Neutrophil (primary cell): ENCODE measurements around the gene LOC101059915.
"Not testable (repeated sequence)": the region's sequence is repeated elsewhere in the genome, so short reads cannot be mapped to it uniquely, and the experiment has no call there.

Experiments used
- H3K27ac ChIP-seq: fragments of 200-600 bp; sonication (generic); 2 replicates; pipeline ENCODE4 v1.5.1; 2016; ENCODE audit warnings: mild to moderate bottlenecking, moderate library complexity
- H3K27me3 ChIP-seq: fragments of 200-600 bp; sonication (generic); 2 replicates; pipeline ENCODE4 v1.6.0; 2016; ENCODE audit warnings: mild to moderate bottlenecking
- H3K36me3 ChIP-seq: fragments of 200-600 bp; sonication (generic); 2 replicates; pipeline ENCODE4 v1.5.1; 2017
- H3K4me1 ChIP-seq, 2 experiments: fragments of 200-600 bp in 1 of 2; sonication (generic) in 1 of 2; 1 replicate in 1 of 2; 2 replicates in 1 of 2; pipeline versions ENCODE4 v1.5.1 to v1.6.1; 2013 to 2016; ENCODE audit warnings: low read depth in 1 of 2, low read length in 1 of 2, mild to moderate bottlenecking in 1 of 2, moderate library complexity in 1 of 2; ENCODE audit not compliant: control insufficient read depth in 1 of 2, insufficient read depth in 1 of 2
- H3K4me3 ChIP-seq, 2 experiments: fragments of 200-600 bp in 1 of 2; sonication (generic) in 1 of 2; 1 replicate in 1 of 2; 2 replicates in 1 of 2; pipeline ENCODE4 v1.5.1; 2013 to 2016; ENCODE audit warnings: low read depth in 1 of 2, low read length in 1 of 2, mild to moderate bottlenecking in 1 of 2, moderate library complexity in 1 of 2
- H3K9me3 ChIP-seq: fragments of 200-600 bp; sonication (generic); 2 replicates; pipeline ENCODE4 v1.5.1; 2016

The LOC101059915 gene

GRCh38 chrX:71699023-71699344 is 31.6 kb downstream of the LOC101059915 start:
- H3K36me3 ChIP-seq, H3K4me3 ChIP-seq, H3K9me3 ChIP-seq, H3K27me3 ChIP-seq, H3K4me1 ChIP-seq, H3K27ac ChIP-seq: not testable (repeated sequence)

- not testable (repeated sequence) for H3K27ac ChIP-seq, H3K4me3 ChIP-seq, H3K9me3 ChIP-seq, H3K27me3 ChIP-seq, H3K4me1 ChIP-seq, H3K36me3 ChIP-seq
Measured at GRCh38 chrX:71702853-71703252, 35.5 kb downstream of the LOC101059915 start.

GRCh38 chrX:71714064-71714463 is 46.7 kb downstream of the LOC101059915 start:
- not testable (repeated sequence) for H3K27ac ChIP-seq, H3K27me3 ChIP-seq, H3K4me3 ChIP-seq, H3K36me3 ChIP-seq, H3K9me3 ChIP-seq, H3K4me1 ChIP-seq

DNA sequence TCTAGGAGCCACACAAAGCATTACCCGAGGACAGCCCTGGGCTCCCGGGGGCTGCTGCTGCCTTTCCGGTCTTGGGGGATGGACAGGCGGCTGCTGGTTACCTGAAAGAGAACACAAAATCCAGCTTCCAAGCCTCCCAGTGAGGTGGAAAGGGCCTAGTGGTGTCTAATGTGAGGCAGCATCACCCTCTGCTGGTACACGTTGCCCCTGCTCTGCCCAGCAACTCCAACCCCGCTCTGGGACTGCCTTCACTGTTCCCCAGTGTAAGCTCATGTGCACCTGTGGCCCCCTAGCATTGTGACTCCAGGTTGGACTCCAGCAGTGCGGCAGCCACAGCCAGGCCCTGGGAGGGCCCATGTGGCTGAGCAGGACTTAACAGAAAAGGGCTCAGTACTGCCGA is 48.2 kb downstream of the LOC101059915 start:
- not testable (repeated sequence) for H3K9me3 ChIP-seq, H3K4me3 ChIP-seq, H3K27me3 ChIP-seq, H3K36me3 ChIP-seq, H3K27ac ChIP-seq, H3K4me1 ChIP-seq

DNA sequence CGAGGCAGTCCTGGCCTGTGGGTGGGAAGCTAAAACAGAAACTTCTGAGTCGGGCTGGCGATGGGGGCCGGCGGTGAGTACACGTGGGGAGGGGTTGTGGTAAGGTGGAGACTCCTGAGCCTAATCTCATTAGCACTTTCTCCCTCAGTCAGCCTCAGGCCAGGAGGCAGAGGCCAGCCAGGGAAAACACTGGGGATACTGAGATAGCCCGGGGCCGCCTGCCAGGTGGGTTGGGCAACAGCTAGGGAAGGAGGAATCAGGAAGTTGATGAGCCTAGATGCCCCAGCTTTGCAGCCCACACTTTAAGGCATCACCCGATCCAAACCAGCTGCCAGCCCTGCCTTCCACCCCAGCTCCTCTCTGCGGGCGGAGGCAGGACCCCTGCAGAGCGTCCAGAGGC is 49.0 kb downstream of the LOC101059915 start:
- H3K36me3 ChIP-seq, H3K27ac ChIP-seq, H3K27me3 ChIP-seq, H3K4me1 ChIP-seq, H3K9me3 ChIP-seq, H3K4me3 ChIP-seq: not testable (repeated sequence)

DNA sequence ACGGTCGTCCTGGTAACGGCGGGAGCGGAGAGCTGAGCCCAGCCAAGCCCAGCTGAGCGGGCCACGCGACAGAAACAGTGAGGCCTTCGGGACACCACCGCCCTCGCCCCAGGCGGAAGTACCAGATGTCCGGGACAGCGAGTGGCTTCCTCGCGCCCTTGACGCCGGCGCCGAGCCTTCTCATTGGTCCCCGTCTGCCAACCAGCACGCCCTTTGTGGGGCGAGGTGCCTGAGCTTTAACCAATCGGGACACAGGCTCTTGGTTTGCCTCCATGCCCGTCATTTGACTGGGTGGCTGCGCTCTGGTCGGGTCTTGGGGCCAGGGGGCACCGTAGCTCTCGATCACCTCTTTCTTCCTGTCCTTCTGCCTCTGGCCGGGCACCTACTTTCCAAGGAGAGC is 50.8 kb downstream of the LOC101059915 start, which contains the start of gene CXorf49:
Gene CXorf49, minus strand, starts transcription at position 101 of the 400 bp plus-strand sequence. CDS start 134 bp downstream, outside the sequence.
- not testable (repeated sequence) for H3K36me3 ChIP-seq, H3K4me1 ChIP-seq, H3K4me3 ChIP-seq, H3K27me3 ChIP-seq, H3K27ac ChIP-seq, H3K9me3 ChIP-seq

DNA sequence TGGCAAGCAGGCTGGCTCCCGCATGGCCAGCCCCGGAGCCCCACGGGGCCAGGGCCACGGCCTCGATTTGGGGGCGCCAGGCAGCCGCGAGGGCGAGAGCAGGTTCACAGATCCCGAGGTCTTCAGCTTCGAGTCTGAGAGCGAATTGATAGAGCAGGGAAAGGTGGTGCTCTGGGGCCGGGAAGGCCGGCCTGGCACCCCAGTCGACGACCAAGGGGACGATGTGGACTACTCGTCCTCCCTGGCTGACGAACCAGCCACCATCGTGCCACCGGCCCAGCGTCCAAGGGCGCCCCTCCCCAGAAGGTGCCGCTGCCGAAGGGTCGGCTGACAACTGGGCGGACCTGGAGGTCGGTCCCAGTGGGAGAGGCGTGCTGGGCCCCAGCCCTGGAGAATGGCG is 51.8 kb downstream of the LOC101059915 start:
- not testable (repeated sequence) for H3K27ac ChIP-seq, H3K9me3 ChIP-seq, H3K27me3 ChIP-seq, H3K4me3 ChIP-seq, H3K36me3 ChIP-seq, H3K4me1 ChIP-seq

DNA sequence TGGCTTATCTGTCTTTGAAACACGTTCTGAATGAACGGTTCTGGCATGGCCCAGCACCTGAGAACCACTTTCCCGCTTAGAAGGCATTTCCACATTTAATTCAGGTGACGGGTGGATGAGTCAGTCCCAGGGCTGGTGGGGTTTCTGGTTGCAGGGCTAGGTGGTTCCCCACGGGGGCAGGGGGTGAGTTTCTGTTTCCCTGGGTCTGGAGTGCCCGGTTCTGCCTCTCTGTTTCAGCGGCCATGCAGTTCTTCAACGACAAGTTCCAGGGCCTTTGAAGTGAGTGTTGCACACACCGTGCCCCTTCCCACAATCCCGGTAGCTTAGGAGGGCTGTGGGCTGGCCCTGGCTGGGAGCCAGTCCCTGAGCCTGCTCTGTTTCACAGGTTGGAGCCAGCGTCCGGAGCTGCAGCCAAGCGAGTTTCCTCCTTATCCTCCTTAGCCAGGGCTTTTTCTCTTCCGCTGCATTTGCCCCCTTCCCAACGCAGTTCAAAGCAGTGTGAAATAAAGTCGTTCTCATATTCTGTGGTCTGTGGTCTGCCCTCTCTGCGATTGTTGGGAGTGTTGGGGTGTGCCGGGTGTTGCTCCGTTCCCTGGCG is 53.0 kb downstream of the LOC101059915 start:
- H3K4me1 ChIP-seq, H3K4me3 ChIP-seq, H3K27me3 ChIP-seq: not testable (repeated sequence)

More for the DNA sequence above, 53.0 kb downstream of the LOC101059915 start:
- not testable (repeated sequence) for H3K27ac ChIP-seq, H3K9me3 ChIP-seq, H3K36me3 ChIP-seq
